Stimulated activated CD8-positive, alpha-beta memory T cell treated with anti-CD3 and anti-CD28 coated beads, Interleukin-7, amount 100 ng/mL, for 48 hours (primary cell): ENCODE data around the gene PUS10.
"Not testable (repeated sequence)": the region's sequence is repeated elsewhere in the genome, so short reads cannot be mapped to it uniquely, and the experiment has no call there.

Experiments
- DNase-seq, 2 donors: peaks; one replicate each; pipeline ENCODE4 v3.0.0-alpha.2; 2020; ENCODE audit warnings: low read depth in 1 of 2; ENCODE audit errors: extremely low read depth in 1 of 2

Gene PUS10

DNA sequence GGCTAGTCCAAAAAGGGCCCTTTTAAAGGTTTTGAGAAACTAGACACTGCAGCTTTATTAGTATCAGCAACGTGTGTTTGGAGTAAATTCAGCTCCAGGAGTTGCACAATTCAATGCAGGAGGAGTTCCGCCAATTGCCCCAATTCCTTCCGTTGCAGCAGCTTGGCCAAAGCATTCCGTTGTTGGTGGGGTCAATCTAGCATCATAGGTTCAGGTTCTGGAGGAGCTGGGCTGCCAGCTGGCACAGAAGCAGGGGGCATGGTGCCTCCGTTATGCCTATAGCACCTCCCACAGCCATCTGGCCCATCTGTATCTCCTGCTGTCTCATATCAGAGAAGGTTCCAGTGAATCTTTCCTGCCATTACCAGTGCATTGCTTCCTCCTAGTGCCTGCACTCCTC, 81.3 kb downstream of the PUS10 start:
- no peak for DNase-seq

- no peak for DNase-seq
These were observed 83.8 kb downstream of the PUS10 start for GRCh38 chr2:60934165-60934722.

GRCh38 chr2:60932954-60933353, 85.1 kb downstream of the PUS10 start:
- no peak for DNase-seq

GRCh38 chr2:60932061-60932460, 86.0 kb downstream of the PUS10 start:
- not testable (repeated sequence) for DNase-seq

GRCh38 chr2:60926741-60927552, 91.1 kb downstream of the PUS10 start:
- DNase-seq, result no peak

DNA sequence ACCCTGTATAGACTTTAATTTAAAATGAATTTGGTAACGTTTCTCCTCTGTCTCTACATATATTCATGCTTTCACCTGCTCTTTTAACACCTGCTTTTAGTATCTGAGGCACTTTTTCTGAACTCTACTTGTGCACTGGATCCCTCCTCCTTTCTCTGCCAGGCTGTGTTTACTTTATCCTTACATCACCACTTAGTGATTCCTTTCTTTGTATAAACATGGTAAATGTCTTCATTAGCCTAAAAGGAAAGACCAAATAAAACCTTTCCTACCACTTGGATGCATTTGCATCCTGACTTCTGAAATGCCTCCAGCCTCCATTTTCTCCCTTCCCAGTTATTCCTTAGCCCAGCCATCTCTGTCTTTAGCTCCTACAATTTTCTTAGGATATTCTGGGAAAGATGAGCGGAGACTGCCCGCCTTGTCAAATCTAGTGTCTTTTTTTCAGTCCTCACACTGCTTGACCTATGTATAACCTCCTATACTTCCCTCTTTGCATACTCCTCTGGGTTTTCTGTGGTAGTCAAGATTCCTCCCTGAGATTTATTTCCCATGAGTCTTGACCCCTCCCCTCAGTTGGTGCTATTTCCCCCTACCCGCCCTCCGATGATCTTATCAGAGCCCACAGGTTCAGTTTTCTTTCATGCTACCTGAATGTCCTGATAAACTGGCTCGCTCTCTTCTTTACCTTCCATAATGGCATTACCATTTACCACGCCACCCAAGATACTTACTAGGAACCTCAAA, 91.9 kb downstream of the PUS10 start:
- no peak for DNase-seq

GRCh38 chr2:60907329-60907728, 110.7 kb downstream of the PUS10 start:
- no peak for DNase-seq

DNA sequence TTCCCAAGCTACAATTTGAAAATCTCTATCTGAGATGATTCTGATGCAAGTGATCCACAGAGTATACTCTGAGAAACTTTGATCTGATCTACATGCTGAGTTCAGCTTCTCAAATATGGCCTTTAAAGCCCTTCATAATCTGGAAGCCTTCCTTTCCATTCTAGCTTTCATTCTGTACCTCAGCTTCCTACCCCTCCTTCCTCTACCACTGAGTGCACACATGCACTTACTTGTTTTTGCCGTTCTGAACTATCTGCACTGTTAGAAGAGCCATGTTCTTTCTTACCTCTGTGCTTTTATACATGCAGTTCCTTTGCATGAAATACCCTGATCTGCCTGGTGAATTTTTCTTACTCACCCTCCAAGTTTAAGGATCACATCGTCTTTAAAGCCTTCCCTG, 111.7 kb downstream of the PUS10 start:
- DNase-seq, result no peak

GRCh38 chr2:60905867-60906266, 112.2 kb downstream of the PUS10 start:
- DNase-seq, result not testable (repeated sequence)

GRCh38 chr2:60901296-60901695, 116.8 kb downstream of the PUS10 start:
- DNase-seq, result not testable (repeated sequence)

- DNase-seq, result no peak
These were observed 118.2 kb downstream of the PUS10 start for GRCh38 chr2:60899892-60900249.

- DNase-seq, result no peak
These were observed 118.7 kb downstream of the PUS10 start for GRCh38 chr2:60899230-60899891.

GRCh38 chr2:60898567-60898966, 119.5 kb downstream of the PUS10 start:
- DNase-seq, result no peak
